Spleen (tissue), 7 donors: ENCODE measurements around the gene ERICH3.

Source experiments
- POLR2A ChIP-seq, 3 donors: fragments of 450-650 bp; IDR thresholded peaks; one replicate each; pipeline ENCODE4 v1.5.1; 2017; ENCODE audit warnings: antibody characterized with exemption in 3 of 3, mild to moderate bottlenecking in 1 of 3
- POLR2AphosphoS5 ChIP-seq, 3 donors: sonication (generic); formaldehyde crosslinking; IDR thresholded peaks; one replicate each; pipeline ENCODE4 v1.5.1; 2017; ENCODE audit warnings: antibody characterized with exemption in 3 of 3
- TF ChIP-seq, protein P1 (sequence below), 11 experiments: fragments of 200-600 bp in 7 of 11; fragments of 450-650 bp in 4 of 11; sonication (generic) in 4 of 11; IDR thresholded peaks in 8 of 11; conservative IDR thresholded peaks in 3 of 11; 1 replicate in 7 of 11; 2 replicates in 4 of 11; pipeline versions ENCODE4 v1.4.0 to v1.8.0; 2016 to 2021; ENCODE audit warnings: antibody characterized with exemption in 11 of 11, inconsistent platforms in 4 of 11, mild to moderate bottlenecking in 1 of 11
- donor health status: DM: no; HTN: no; CAD: no; lungs with moderate emphysema.
- donor health status: DM: no; HTN: no; CAD: no.
- donor health status: DM: no; HTN: no; CAD: no.

DNA sequence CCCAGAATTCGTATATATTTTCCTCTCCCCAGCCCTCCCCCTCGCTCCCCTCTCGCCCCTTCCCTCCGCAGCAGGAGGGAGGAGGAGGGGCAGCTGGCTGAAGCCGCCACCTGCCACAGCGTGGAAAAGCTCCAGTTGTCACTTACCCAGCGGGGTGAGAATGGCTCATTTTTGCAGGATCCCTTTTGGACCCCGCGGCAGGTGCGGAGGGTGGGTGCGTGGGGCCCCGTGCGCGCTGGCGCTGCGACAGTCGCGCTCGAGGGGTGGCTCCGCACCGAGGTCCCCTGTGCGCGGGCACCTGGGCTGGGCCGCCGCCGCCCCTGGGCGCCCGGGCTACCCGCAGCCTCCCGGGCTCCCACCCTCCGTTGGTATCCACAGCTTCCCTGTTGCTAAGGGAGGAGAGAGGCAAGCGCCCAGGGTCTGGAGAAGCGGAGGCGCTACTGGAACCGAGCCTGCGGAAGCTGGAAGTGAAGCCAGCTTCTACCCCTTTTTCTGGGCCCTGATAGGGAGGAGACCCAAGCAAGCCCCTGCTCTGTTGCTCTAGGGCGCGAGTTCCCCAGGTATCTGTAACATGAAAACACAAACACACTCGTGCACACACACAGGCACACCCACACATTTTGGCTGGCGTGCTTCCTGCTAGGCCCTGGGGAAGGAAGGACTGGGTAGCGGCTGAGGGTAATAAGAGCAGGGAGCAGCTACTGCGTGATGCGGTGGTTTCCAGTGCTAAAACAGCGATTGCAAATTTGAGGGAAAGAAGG, at the start of gene ERICH3:
- TF ChIP-seq POLR2A (IDR thresholded peaks at IDR 0.05) (no peak), POLR2AphosphoS5 (IDR thresholded peaks at IDR 0.05) (no peak)
- TF ChIP-seq, protein P1, sequence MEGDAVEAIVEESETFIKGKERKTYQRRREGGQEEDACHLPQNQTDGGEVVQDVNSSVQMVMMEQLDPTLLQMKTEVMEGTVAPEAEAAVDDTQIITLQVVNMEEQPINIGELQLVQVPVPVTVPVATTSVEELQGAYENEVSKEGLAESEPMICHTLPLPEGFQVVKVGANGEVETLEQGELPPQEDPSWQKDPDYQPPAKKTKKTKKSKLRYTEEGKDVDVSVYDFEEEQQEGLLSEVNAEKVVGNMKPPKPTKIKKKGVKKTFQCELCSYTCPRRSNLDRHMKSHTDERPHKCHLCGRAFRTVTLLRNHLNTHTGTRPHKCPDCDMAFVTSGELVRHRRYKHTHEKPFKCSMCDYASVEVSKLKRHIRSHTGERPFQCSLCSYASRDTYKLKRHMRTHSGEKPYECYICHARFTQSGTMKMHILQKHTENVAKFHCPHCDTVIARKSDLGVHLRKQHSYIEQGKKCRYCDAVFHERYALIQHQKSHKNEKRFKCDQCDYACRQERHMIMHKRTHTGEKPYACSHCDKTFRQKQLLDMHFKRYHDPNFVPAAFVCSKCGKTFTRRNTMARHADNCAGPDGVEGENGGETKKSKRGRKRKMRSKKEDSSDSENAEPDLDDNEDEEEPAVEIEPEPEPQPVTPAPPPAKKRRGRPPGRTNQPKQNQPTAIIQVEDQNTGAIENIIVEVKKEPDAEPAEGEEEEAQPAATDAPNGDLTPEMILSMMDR (IDR thresholded peaks at IDR 0.05 in 8 of 11, conservative IDR thresholded peaks at IDR 0.05 in 3 of 11) = no peak
